Fibroblast of mammary gland (primary cell): Measurements from ENCODE around the gene DCN.
A peak's percentile ranks its signal among the peaks of the same experiment; 100 is the strongest.

Source experiments
- DNase-seq: peaks from one replicate; pipeline ENCODE4 v3.0.0-alpha.2; 2010; ENCODE audit warnings: low read depth
- H3K4me3 ChIP-seq: 2 replicates; pipeline ENCODE4 v1.5.1; 2011; ENCODE audit warnings: low read depth, mild to moderate bottlenecking, low read length, moderate library complexity; ENCODE audit not compliant: control insufficient read depth
- CTCF ChIP-seq: conservative IDR thresholded peaks from 2 replicates; pipeline ENCODE4 v1.5.1; 2011; ENCODE audit warnings: low read depth, low read length, inconsistent platforms; ENCODE audit not compliant: control insufficient read depth, insufficient read depth

The DCN gene

GRCh38 chr12:91176358-91176757 lies 6.3 kb downstream of the DCN start:
- H3K4me3 ChIP-seq: peak overlapping the region; percentile 51
- TF ChIP-seq CTCF: no peak
- no peak for DNase-seq

- no peak overlapping the region for H3K4me3 ChIP-seq
- TF ChIP-seq CTCF: no peak
- no peak for DNase-seq
Observed at GRCh38 chr12:91173124-91173523, 9.5 kb downstream of the DCN start.

- no peak overlapping the region for H3K4me3 ChIP-seq
- no peak for TF ChIP-seq CTCF
Observed at GRCh38 chr12:91172096-91172495, 10.5 kb downstream of the DCN start.

GRCh38 chr12:91171476-91171875 lies 11.1 kb downstream of the DCN start:
- no peak for TF ChIP-seq CTCF
- no peak overlapping the region for H3K4me3 ChIP-seq
- DNase-seq: no peak

More at GRCh38 chr12:91172096-91172495, 10.5 kb downstream of the DCN start:
- DNase-seq: peak; percentile 55

GRCh38 chr12:91163116-91163515 lies 19.5 kb downstream of the DCN start:
- no peak for DNase-seq
- H3K4me3 ChIP-seq: no peak overlapping the region
- no peak for TF ChIP-seq CTCF

GRCh38 chr12:91161009-91161408 lies 21.6 kb downstream of the DCN start:
- no peak for TF ChIP-seq CTCF
- H3K4me3 ChIP-seq: no peak overlapping the region
- no peak for DNase-seq

- DNase-seq: no peak
- TF ChIP-seq CTCF: no peak
Observed at GRCh38 chr12:91155990-91156389, 26.6 kb downstream of the DCN start.

More at GRCh38 chr12:91155990-91156389, 26.6 kb downstream of the DCN start:
- H3K4me3 ChIP-seq: no peak overlapping the region
